Fibroblast of skin of right quadriceps (primary cell): Measurements from ENCODE around the gene FAM222B.
"Not testable (repeated sequence)": the region's sequence is repeated elsewhere in the genome, so short reads cannot be mapped to it uniquely, and the experiment has no call there.

Source experiments
- DNase-seq: peaks from one replicate; pipeline ENCODE4 v3.0.0-alpha.2; 2013

Gene FAM222B

DNA sequence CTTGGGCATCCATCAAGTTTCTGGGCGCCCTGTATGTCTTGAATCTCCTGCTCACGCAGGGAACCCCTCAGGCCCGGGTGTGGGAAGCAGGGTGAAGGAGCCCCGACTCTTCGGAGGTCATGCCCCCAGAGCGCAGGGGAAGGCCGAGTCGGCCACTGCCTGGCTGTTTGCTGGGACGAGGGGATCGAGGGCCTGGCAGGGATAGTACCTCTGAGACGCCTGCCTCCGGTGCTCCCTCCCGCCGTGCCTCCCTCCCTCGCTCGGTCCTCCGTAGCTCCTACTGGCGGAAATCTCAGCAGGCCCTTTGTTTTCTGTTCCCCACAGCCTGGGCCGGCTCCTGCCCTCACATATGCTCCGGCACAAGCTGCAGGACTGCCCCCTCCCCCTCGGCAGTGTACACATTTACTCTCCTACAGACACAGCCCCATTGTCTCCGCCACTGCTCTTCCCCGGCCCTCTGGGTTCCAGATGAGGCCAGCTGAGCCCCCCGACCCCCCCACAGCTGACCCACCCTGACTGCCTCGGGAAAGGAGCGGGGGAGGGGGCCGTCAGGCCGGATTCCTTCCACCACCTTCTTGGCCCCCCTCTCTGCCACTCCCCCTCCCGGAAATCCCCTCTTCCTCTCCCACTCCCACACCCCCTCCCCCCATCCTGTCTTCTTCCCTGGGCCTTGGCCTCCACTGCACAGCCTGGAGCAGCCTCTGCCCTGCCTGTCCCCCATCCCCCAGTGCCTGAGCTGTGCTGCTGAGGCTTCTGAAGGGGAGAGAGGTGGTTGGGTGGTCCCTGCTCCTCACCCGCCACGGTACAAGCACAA, 97.4 kb downstream of the FAM222B start:
- peak; percentile 58 for DNase-seq

DNA sequence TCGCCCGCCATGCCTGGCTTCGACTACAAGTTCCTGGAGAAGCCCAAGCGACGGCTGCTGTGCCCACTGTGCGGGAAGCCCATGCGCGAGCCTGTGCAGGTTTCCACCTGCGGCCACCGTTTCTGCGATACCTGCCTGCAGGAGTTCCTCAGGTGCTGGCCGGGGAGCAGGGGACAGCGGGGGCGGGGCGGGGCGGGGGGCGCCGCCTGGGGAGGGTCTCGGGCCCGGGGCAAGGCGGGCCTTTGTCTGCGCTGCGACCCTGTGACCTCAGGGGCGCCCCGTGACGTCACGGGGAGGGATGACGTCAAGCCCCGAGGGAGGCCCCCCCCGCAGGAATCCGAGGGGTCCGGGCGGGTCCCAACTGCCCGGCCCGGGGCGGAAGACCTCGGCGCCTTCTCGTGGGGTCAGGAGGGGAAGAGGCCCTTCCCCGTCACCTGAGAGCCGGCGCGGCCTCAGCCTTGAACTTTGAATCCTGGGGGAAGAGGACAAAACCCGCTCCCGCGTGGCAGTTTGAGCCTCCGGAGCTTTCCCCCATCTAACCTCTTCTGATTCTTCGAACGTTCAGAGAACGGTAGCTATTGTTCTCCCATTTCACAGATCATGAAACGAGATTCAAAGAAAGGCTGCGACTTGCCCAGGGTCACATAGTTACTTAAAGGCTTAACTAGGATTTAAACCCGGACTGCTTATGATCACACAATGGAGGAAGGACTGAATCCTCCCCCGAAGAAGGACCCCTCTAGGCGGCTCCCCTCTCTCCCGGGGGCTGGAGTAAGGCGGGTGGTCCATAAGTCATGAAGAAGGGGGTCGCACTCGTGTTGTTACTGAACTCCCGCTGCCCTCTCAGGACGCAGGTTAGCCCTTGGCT, 98.3 kb downstream of the FAM222B start:
- peak; percentile 62 for DNase-seq

DNA sequence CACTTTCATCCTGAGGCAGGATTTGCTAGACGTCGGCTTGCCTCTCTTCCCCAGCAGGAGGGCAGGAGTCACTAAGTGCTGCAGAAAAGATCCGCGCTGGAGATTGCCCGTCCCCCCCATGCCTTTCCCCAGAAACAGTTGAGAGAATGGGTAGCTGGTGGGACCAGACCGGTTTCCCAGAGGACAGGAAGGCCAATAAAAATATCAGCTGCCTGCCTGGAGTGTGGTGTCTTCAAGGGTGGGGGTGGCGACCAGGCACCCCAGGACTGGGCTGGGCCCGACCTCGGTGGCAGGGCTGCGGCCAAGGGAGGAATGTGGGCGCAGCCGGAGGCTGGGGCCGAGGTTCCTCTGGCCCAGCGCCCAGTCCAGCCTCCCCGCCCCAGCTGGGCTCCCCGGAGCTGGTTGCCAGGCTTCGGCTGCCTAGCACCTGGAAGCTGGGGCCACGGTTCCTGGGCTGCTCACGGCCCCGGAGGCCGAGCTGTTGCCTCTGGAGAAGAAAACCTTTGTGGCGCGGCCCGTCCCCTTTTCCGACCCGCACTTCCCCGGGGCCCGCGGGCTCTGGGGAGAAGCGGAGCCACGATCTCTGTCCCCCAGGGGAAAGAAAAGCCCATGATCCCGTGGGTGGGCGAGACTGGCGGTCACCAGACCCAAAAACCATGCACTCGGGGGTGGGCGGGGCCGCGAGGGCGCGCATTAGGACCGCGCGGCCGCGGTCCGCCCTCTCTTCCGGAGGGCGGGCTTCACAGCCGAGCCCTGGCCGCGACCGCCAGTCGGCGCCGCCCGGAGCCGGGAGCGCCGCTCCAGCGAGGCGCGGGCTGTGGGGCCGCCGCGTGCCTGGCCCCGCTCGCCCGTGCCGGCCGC, 99.1 kb downstream of the FAM222B start, which contains the start of gene TRAF4:
TRAF4 (plus strand) TSS at position 769 of the 861 bp plus-strand sequence. CDS start 102 bp downstream, outside the sequence.
- DNase-seq: peak; percentile 80

DNA sequence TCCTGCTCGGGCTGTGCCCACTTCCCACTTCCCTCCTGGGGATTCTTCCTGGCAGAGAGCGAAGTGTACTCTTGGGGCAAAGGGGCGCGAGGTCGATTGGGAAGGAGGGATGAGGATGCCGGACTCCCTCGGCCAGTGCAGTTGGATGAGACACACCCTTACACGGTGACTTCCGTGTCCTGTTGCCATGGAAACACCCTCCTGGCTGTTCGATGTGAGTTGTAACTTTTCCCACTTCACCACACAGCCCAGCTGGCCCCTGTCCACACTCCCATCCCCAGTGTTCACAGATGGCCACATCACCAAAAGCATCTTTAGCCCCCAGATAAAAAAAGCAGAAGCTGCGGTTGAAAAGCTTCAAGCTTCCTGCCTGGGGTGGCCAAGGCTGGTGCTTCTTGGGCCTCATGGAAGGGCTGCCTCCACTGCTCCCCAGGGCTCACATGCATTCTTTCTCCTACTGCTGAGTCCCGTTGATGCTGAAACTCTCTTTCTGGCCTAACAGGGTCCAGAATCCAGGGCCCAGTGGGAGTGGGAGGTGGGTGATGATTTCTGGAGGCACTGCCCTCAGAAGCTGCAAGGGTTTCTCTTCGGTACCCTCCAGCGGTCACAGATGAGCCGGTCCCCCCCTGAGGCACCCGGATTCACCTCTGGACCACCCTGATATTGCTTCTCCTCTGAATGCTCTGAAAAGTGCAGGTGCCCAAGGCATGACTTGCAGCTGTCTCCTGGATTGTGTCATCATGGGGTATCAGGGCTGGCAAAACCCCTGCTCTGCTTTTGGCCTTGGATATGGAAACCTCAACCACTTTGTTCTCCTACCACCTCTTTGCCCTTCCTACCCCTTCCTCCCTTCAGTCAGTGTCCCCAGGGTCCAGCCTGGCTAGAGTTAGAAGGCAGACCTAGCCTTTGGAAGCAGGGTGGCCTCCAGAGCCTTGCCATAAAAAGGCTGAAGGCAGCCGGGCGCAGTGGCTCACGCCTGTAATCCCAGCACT, 100.9 kb downstream of the FAM222B start:
- no peak for DNase-seq

DNA sequence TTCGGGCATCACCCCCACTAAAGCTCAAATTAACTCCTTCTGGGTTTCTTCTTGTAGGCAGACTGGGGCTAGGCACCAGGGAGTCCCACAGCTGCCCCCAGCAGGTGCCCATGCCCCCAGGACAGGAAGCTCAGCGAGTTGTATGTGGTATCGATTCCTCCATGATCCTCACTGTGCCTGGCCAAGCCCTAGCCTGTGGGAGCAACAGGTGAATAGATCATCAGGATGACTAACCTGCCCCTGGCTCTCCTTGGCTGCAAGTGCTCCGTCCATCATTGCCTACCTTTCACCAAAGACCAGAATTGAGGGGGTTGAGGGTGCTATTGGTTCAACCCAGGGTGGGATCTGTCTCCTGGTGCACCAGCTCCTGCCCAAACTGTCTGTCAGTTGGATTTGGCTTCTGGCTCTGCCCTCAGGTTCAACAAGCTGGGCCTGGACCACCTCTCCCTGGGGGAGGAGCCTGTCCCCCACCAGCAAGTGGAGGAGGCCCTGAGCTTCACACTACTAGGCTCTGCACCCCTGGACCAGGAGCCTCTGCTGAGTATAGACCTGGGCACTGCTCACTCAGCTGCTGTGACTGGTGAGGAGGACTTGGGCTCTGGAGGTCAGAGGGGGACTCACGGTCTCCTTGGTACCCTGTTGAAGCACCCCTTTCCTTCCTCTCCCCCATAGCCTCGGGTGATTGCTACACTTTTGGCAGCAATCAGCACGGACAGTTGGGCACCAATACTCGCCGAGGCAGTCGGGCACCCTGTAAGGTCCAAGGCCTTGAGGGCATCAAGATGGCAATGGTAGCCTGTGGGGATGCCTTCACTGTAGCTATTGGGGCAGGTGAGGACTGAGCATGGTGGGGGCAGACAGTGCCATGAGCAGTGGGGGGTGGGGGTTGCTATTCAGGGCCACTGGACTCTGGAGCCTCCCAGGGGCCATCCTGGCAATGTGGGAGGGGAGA, 101.9 kb downstream of the FAM222B start:
- no peak for DNase-seq

DNA sequence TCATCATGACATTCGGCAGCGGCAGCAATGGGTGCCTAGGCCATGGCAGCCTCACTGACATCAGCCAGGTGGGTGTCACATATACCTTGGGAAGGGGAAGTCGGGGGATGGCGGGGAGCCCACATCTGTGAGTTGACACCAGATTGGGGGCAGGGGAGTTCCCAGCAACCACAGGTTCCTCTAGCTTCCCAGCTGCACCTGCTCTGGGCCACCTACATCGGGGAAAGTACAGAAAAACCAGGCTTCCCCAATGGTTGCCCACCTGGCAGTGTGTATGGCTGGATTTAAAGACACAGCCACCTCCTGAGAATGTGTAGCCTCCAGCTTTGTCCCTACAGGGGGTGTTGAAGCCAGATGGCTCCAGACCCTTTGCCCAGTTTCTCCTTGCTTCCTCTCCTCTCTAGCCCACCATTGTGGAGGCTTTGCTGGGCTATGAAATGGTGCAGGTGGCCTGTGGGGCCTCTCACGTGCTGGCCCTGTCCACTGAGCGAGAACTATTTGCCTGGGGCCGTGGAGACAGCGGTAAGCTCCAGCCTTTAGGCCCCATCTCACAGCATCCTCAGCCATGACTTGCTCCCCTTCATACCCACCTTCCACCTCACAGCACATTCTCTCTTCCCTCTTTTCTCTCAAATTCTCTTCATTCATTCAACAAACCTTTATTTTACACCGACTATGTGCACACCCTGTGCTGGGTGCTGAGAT, 103.8 kb downstream of the FAM222B start:
- no peak for DNase-seq

DNA sequence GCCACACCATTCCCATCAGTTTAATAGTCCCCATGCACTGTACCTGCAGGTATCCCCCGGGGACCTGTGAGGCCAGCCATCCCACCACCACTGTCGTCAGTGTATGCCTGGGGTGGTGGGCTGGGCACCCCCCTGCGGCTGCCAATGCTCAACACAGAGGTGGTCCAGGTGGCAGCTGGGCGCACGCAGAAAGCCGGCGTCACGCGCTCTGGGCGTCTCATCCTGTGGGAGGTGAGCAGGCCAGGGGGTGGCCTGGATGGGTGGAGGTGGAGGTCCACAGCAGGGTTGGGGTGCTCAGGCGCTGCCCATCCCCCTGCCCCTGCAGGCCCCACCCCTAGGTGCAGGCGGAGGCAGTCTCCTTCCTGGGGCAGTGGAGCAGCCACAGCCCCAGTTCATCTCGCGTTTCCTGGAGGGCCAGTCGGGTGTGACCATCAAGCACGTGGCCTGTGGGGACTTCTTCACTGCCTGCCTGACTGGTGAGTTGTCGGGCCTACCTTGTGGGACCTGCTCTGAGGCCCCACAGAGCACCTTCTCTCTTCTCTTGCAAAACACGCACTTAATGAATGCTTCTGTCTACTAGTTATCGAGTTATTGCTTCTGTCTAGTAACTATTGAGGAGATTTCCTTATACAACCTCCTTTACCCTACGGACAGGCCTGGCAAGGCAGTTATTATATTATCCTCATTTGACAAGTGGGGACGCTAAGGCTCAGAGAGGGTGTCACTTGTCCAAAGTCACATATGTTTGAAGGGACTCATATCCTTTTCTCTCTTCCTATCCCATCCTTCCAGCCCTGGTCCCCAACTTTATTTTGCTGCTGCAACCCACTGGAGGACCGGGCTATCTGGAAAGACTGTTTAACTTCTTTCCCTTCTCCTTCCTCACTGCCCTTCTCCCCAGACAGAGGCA, 104.6 kb downstream of the FAM222B start:
- no peak for DNase-seq

DNA sequence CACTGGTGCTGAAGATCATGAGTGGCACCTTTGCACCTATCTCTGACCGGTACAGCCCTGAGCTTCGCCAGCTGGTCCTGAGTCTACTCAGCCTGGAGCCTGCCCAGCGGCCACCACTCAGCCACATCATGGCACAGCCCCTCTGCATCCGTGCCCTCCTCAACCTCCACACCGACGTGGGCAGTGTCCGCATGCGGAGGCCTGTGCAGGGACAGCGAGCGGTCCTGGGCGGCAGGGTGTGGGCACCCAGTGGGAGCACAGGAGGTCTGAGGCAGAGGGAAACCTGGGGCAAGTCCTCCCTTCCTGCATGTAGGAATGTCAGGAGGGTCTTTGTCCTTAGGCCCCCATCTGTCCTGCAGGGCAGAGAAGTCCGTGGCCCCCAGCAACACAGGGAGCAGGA, 105.3 kb downstream of the FAM222B start:
- no peak for DNase-seq

DNA sequence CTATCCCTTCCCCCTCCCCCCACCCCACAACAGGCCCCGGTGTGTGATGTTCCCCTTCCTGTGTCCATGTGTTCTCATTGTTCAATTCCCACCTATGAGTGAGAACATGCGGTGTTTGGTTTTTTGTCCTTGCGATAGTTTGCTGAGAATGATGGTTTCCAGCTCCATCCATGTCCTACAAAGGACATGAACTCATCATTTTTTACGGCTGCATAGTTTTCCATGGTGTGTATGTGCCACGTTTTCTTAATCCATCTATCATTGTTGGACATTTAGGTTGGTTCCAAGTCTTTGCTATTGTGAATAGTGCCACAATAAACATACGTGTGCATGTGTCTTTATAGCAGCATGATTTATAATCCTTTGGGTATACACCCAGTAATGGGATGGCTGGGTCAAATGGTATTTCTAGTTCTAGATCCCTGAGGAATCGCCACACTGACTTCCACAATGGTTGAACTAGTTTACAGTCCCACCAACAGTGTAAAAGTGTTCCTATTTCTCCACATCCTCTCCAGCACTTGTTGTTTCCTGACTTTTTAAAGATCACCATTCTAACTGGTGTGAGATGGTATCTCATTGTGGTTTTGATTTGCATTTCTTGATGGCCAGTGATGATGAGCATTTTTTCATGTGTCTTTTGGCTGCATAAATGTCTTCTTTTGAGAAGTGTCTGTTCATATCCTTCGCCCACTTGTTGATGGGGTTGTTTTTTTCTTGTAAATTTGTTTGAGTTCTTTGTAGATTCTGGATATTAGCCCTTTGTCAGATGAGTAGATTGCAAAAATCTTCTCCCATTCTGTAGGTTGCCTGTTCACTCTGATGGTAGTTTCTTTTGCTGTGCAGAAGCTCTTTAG, 106.4 kb downstream of the FAM222B start:
- not testable (repeated sequence) for DNase-seq

DNA sequence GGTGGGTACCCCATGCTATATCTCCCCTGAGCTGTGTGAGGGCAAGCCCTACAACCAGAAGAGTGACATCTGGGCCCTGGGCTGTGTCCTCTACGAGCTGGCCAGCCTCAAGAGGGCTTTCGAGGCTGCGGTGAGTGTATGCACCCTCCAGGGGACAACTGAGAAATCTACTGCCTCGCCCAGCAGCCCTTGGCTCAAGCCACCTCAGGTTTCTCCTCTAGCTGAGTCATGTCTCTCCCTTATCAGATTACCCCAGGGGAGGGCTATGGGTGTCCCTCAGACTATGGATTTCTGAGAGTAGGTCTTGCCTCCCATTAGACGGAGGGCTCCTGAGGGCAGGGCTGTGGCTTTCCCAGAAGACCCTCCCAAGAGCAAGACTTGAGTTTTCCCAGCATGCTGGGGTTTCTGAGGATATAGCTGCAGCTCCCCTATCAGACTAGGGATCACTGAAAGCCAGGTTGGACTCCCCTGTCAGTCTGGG, 107.3 kb downstream of the FAM222B start:
- DNase-seq: no peak

DNA sequence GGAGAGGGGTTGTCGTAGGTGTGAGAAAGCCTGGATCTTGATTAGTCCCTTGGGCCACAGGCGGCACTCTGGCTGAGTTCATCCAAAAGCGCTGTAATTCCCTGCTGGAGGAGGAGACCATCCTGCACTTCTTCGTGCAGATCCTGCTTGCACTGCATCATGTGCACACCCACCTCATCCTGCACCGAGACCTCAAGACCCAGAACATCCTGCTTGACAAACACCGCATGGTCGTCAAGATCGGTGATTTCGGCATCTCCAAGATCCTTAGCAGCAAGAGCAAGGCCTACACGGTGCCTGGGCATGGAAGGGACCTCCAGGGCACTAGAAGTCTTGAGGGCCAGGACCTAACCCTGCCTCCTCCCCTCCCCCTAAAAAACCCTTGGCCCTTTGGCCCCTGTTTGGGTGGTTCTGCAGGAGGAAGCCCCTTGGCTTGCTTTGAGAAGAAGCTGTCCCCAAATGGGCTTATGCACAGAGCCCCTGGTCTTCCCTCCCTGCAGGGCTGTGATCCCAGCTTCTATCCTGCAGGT, 107.8 kb downstream of the FAM222B start:
- no peak for DNase-seq

DNA sequence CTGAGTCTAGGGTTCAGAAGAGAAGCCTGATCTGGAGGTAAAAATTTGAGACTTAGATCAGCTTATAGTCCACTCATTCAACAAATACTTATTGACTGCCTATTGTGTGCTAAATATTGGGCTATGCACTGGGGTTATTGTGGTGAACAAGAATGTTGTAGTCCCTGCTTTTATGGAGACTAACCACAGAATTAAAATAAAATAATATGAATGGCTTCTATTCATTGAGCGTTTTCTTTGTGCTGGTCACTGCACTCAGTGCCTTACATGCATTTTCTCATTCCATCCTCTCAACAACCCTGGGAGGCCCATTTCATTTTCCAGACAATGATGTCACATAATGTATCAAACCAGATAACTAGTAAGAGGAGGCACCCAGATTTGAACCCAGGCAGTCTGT, 109.2 kb downstream of the FAM222B start:
- no peak for DNase-seq

DNA sequence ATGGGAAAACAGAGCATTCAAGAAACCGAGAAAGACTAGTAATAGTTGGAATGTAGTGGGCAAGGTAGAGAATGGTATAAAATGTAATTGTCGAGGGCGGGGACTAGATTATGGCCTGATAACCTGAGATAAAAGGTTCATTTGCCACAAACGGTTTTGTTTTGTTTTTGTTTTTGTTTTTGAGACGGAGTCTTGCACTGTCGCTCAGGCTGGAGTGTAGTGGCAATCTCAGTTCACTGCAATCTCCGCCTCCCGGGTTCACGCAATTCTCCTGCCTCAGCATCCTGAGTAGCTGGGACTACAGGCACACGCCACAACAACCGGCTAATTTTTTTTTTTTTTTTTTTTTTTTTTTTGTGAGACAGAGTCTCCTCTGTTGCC, 112.7 kb downstream of the FAM222B start:
- no peak for DNase-seq

DNA sequence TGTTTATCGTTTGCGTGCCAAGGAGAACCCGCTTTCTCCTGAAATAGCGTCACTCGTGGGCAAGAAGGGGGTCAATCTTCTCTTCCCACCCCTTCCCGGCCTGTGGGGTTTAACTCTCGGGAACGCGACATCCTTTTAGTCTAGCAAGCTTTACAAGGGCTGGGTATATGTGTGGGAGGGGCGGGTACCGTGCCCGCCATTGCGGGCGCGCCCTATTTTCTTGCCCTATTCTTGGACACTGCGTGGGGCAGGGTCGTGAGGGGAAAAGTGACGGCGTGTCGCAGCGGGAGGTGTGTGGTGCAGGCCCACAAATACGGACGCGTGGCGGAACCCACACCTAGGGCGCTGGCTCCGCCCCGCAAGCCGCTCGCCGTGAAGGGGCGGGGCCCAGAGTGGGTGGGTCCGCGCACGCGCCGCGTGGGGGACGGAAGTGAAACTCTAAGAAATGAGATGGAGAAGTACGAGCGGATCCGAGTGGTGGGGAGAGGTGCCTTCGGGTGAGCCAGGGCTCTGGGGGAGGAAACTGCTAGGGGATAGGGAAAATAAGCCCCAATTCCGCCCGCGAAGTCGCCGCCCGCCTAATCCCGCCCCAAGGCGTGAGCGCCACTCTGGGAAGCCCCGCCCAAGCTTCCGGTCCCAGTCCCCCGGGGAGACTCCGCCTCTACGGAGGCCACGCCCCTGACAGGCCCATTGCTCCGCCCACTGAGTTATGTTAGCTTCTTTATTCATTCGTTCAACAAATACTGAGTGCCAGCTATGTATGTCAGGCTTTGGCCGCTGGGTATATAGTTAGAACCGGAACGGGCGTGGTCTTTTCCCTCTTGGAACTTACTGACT, 114.0 kb downstream of the FAM222B start, which contains the start of gene NEK8:
NEK8 (plus strand) TSS at position 425 of the 837 bp plus-strand sequence; CDS start at position 451, 26 bp downstream.
- peak; percentile 91 for DNase-seq

DNA sequence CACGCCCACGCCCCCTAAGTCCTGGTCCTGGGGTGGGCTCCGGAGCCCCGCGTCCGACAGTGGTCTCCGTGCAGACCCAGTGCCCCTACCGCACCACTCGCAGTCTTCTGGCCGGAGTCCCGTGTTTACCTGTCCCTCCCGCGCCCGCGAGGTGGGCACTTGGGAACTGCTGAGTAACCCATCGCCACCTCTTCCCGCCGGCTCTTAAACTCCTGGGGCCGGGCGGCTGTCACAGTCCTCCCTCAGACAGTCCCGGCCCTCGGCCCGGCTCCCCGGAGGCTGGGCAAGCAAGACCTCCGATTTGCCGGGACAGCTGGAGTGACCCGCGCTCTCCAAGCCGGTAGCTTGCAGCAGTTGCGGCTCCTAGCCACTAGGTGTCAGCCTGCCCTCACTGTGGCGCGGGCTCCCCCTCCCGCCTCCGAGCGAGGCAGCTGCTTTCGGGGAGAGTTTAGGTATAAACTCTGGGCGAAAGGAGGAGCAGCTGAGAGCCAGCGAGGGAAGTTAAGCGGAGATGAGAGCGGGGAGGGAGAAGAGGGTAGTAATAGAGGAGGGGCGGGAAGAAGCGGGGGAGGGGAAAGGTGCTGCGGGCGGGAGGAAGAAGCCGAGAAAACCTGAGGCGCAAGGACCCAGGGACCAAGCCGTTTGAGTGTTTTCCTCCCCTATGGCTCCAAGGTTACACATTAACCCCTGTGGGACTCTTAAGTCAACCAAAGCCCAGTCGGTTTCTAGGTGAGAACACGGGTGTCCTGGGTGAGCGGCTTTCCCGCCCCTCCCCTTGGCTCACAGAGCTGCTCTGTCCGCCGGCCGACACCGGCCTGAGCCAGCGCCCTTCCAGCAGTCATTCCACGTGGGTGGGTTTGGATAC, 115.7 kb downstream of the FAM222B start:
- DNase-seq: peak; percentile 94
